ENCODE measurements around the gene UBE2B.

DNA sequence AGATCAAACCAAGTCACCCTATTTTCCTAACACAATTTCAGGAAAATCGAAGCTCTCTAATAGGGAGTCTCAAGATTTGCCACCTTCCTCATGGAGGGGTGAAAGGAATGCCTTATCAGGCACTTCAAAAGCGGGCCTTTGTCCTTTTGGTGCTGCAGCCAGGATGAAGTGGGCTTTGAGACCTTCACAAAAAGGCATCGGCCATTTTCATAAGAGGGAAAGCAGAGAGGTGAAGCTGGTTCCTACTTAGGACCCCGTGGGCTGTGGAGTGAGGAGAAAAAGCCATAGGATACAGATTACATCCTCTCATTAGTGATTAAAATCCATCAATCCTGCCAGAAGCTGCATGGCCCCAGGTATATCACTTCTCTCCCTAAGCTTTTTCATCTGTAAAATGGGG, 39.5 kb downstream of the UBE2B start:
- TF ChIP-seq CTCF (conservative IDR thresholded peaks at IDR 0.05; ENCODE audit: low read length) (no peak), EZH2phosphoT487 (IDR thresholded peaks at IDR 0.05; ENCODE audit: borderline replicate concordance, low read depth, low read length) (no peak)
